Melanocyte of skin (primary cell): Measurements from ENCODE around the gene MON1B. TPM values are rescaled to one million over a fixed set of nuclear protein-coding genes. Genes with fewer than 3 reads are reported as not detected.

ENCODE experiments used
- total RNA-seq, 2 donors: library from RNA; depleted of rRNA; stranded (reverse); fragments of >200 nt; gene quantifications; 2 replicates each; pipeline ENCODE4 v1.2.3, GENCODE V29; 2012

The MON1B gene
- 10 to 100 TPM; 15.0 to 17.6 TPM for total RNA-seq

GRCh38 chr16:77190478-77191258 lies at the start of gene MON1B:
TSS of gene MON1B (plus strand) at chr16:77191190. CDS start at chr16:77191486, 296 bp downstream.

GRCh38 chr16:77199211-77199610 lies 8.2 kb downstream of the MON1B start, which contains the start of gene SYCE1L:
TSS of gene SYCE1L (plus strand) at chr16:77199408. CDS start at chr16:77199452, 44 bp downstream.

Other genes with a start within 250 kb of the MON1B start
- not detected for gene SYCE1L, start 8.2 kb downstream of the MON1B start, total RNA-seq
- not detected for gene ADAMTS18, start 243.8 kb downstream of the MON1B start, total RNA-seq